ENCODE results near the gene CTAGE9.

CTAGE9 gene

GRCh38 chr6:131660195-131660594 lies 50.6 kb downstream of the CTAGE9 start:
- no peak for TF ChIP-seq ZNF274 (IDR thresholded peaks at IDR 0.05; ENCODE audit: low read depth, low read length)
- H3K4me3 ChIP-seq (ENCODE audit: low read length): no peak overlapping the region
